H9 (cell line): ENCODE measurements around the gene FANCC. TPM values are rescaled to one million over a fixed set of nuclear protein-coding genes. Genes with fewer than 3 reads are reported as not detected.

Experiments used
- DNase-seq: peaks from one replicate; pipeline ENCODE4 v3.0.0-alpha.2; 2017
- H2AFZ ChIP-seq: one replicate; pipeline ENCODE4 v1.6.1; 2013; ENCODE audit warnings: mild to moderate bottlenecking, low read length, control low read depth, moderate library complexity
- H2AK5ac ChIP-seq: 2 replicates; pipeline ENCODE4 v1.6.1; 2013; ENCODE audit warnings: low read length, control low read depth, mixed read lengths; ENCODE audit not compliant: insufficient read length
- H2BK120ac ChIP-seq: one replicate; pipeline ENCODE4 v1.6.1; 2013; ENCODE audit warnings: low read depth, mild to moderate bottlenecking, low read length, control low read depth, inconsistent platforms; ENCODE audit not compliant: poor library complexity, severe bottlenecking
- H2BK12ac ChIP-seq: 2 replicates; pipeline ENCODE4 v1.6.1; 2013; ENCODE audit warnings: low read length, control low read depth, mixed read lengths, low read depth; ENCODE audit not compliant: insufficient read length
- H2BK15ac ChIP-seq: 2 replicates; pipeline ENCODE4 v1.6.1; 2013; ENCODE audit warnings: low read depth, low read length, control low read depth
- H2BK20ac ChIP-seq: one replicate; pipeline ENCODE4 v1.6.1; 2013; ENCODE audit warnings: low read depth, mild to moderate bottlenecking, low read length, control low read depth, inconsistent platforms; ENCODE audit not compliant: poor library complexity, severe bottlenecking
- H2BK5ac ChIP-seq: 2 replicates; pipeline ENCODE4 v1.6.1; 2013; ENCODE audit warnings: low read length, control low read depth, mixed read lengths; ENCODE audit not compliant: insufficient read length
- H3K14ac ChIP-seq: 2 replicates; pipeline ENCODE4 v1.6.1; 2013; ENCODE audit warnings: low read length, control low read depth; ENCODE audit not compliant: insufficient read depth
- H3K18ac ChIP-seq: 2 replicates; pipeline ENCODE4 v1.6.1; 2013; ENCODE audit warnings: low read depth, mild to moderate bottlenecking, mixed read lengths, low read length, control low read depth; ENCODE audit not compliant: insufficient read length
- H3K23ac ChIP-seq: 2 replicates; pipeline ENCODE4 v1.6.1; 2013; ENCODE audit warnings: low read length, control low read depth, mixed read lengths, low read depth; ENCODE audit not compliant: insufficient read length
- H3K23me2 ChIP-seq: 2 replicates; pipeline ENCODE4 v1.6.1; 2013; ENCODE audit warnings: low read depth, mild to moderate bottlenecking, mixed read lengths, low read length, control low read depth; ENCODE audit not compliant: insufficient read length, poor library complexity, severe bottlenecking
- H3K27ac ChIP-seq: 2 replicates; pipeline ENCODE4 v1.5.1; 2013; ENCODE audit warnings: low read length, control low read depth, mixed read lengths, low read depth; ENCODE audit not compliant: insufficient read length
- H3K27me3 ChIP-seq: 2 replicates; pipeline ENCODE4 v1.6.1; 2013; ENCODE audit warnings: low read length, control low read depth, inconsistent platforms; ENCODE audit not compliant: insufficient read depth
- H3K4ac ChIP-seq: 2 replicates; pipeline ENCODE4 v1.6.1; 2013; ENCODE audit warnings: low read depth, mild to moderate bottlenecking, control low read depth, inconsistent platforms, low read length, moderate library complexity
- H3K4me1 ChIP-seq: 2 replicates; pipeline ENCODE4 v1.6.1; 2013; ENCODE audit warnings: low read length, control low read depth, inconsistent platforms; ENCODE audit not compliant: insufficient read depth
- H3K4me2 ChIP-seq: 2 replicates; pipeline ENCODE4 v1.6.1; 2013; ENCODE audit warnings: low read length, control low read depth, mixed read lengths; ENCODE audit not compliant: insufficient read length, insufficient read depth
- H3K56ac ChIP-seq: 2 replicates; pipeline ENCODE4 v1.6.1; 2013; ENCODE audit warnings: low read depth, mild to moderate bottlenecking, mixed read lengths, low read length, control low read depth; ENCODE audit not compliant: insufficient read length
- H3K79me1 ChIP-seq: 2 replicates; pipeline ENCODE4 v1.6.1; 2013; ENCODE audit warnings: low read depth, mild to moderate bottlenecking, moderate library complexity, low read length, control low read depth, inconsistent platforms; ENCODE audit not compliant: insufficient read depth, poor library complexity, severe bottlenecking
- H3K79me2 ChIP-seq: 2 replicates; pipeline ENCODE4 v1.6.1; 2013; ENCODE audit warnings: low read length, control low read depth, inconsistent platforms; ENCODE audit not compliant: insufficient read depth
- H3K9ac ChIP-seq: 2 replicates; pipeline ENCODE4 v1.6.1; 2013; ENCODE audit warnings: low read length, control low read depth, mixed read lengths; ENCODE audit not compliant: insufficient read length; ENCODE audit errors: extremely low read depth
- H3K9me3 ChIP-seq: one replicate; pipeline ENCODE4 v1.6.1; 2013; ENCODE audit warnings: low read depth, low read length, inconsistent platforms; ENCODE audit not compliant: control insufficient read depth
- H3T11ph ChIP-seq: one replicate; pipeline ENCODE4 v1.6.1; 2013; ENCODE audit warnings: mild to moderate bottlenecking, low read length, control low read depth, inconsistent platforms
- H4K20me1 ChIP-seq: one replicate; pipeline ENCODE4 v1.6.1; 2013; ENCODE audit not compliant: control insufficient read depth, insufficient read length, insufficient read depth
- H4K5ac ChIP-seq: 2 replicates; pipeline ENCODE4 v1.6.1; 2013; ENCODE audit warnings: low read depth, mild to moderate bottlenecking, mixed read lengths, low read length, control low read depth; ENCODE audit not compliant: insufficient read length
- H4K8ac ChIP-seq: replicated peaks from 2 replicates; pipeline ENCODE4 v1.6.1; 2013; ENCODE audit warnings: low read length, control low read depth, mixed read lengths, low read depth; ENCODE audit not compliant: insufficient read length
- H4K91ac ChIP-seq: 2 replicates; pipeline ENCODE4 v1.6.1; 2013; ENCODE audit warnings: low read depth, mild to moderate bottlenecking, moderate library complexity, mixed read lengths, low read length, control low read depth; ENCODE audit not compliant: insufficient read length
- H3K27ac Mint-ChIP-seq, 3 experiments: 2 replicates in 2 of 3; 3 replicates in 1 of 3; pipeline ENCODE4 v1.8.0; 2020 to 2021; ENCODE audit warnings: mixed read lengths in 3 of 3, mild to moderate bottlenecking in 1 of 3, moderate library complexity in 1 of 3
- H3K27me3 Mint-ChIP-seq: 2 replicates; pipeline ENCODE4 v1.8.0; 2021; ENCODE audit warnings: low read depth, mild to moderate bottlenecking, moderate library complexity, mixed read lengths
- H3K36me3 Mint-ChIP-seq, 3 experiments: 2 replicates in 2 of 3; 3 replicates in 1 of 3; pipeline ENCODE4 v1.8.0; 2020 to 2021; ENCODE audit warnings: low read depth in 3 of 3, mixed read lengths in 3 of 3; ENCODE audit not compliant: insufficient read depth in 1 of 3
- H3K4me1 Mint-ChIP-seq, 2 experiments: 2 replicates each; pipeline ENCODE4 v1.8.0; 2020; ENCODE audit warnings: mixed read lengths in 2 of 2
- H3K4me3 Mint-ChIP-seq, 2 experiments: 2 replicates in 1 of 2; 3 replicates in 1 of 2; pipeline ENCODE4 v1.8.0; 2020 to 2021; ENCODE audit warnings: mild to moderate bottlenecking in 2 of 2, mixed read lengths in 2 of 2, moderate library complexity in 1 of 2
- H3K9me3 Mint-ChIP-seq, 2 experiments: 2 replicates in 1 of 2; 3 replicates in 1 of 2; pipeline ENCODE4 v1.8.0; 2020; ENCODE audit warnings: mild to moderate bottlenecking in 2 of 2, mixed read lengths in 2 of 2, moderate library complexity in 1 of 2
- total RNA-seq: library from RNA; stranded (reverse); gene quantifications from 2 replicates; pipeline ENCODE4 v1.2.1, GENCODE V29; 2021
- TF ChIP-seq, protein P1 (sequence below): fragments of 200-600 bp; sonication (generic); conservative IDR thresholded peaks from 3 replicates; pipeline ENCODE4 v1.8.0; 2021; ENCODE audit warnings: antibody characterized with exemption, mild to moderate bottlenecking

FANCC gene
- total RNA-seq, 1 experiment from 2014 or later = 14.6 TPM

DNA sequence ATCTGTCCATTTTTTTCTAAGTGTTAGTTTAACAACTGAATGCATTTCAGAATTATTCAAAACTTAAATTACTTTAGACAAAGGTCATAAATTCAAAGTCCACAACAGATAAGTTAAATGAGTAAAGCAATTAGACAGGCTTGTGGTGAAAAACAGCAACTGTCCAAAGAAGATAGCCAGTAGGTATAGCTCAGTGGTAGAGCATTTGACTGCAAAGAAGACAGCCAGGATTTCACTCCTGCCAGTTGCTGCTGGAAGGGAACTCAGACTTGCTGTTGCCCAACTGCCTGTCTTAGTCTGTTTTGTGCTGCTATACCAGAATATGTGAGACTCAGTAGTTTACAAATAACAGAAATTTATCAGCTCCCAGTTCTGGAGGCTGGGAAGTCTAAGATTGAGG, 10.0 kb downstream of the FANCC start:
- Histone ChIP-seq H4K5ac (no peak overlapping the region), H3K23ac (no peak overlapping the region), H3K4ac (no peak overlapping the region), H3K4me1 (no peaks in the 10 kb centered on the region), H2BK120ac (no peak overlapping the region), H3T11ph (no peak overlapping the region), H2BK12ac (no peak overlapping the region), H4K20me1 (no peaks in the 10 kb centered on the region), H3K79me2 (no peaks in the 10 kb centered on the region; the same call in 1 of the 2 replicates), H4K8ac (no peak overlapping the region), H3K79me1 (no peaks in the 10 kb centered on the region), H3K23me2 (no peaks in the 10 kb centered on the region), H2BK15ac (no peak overlapping the region), H3K56ac (no peak overlapping the region), H4K91ac (no peak overlapping the region), H2AFZ (no peak overlapping the region), H3K9ac (no peak overlapping the region), H3K27me3 (no peaks in the 10 kb centered on the region), H3K9me3 (no peaks in the 10 kb centered on the region), H3K4me2 (no peak overlapping the region), H2BK5ac (no peak overlapping the region), H2AK5ac (no peak overlapping the region), H3K14ac (no peak overlapping the region), H3K18ac (no peak overlapping the region), H2BK20ac (no peak overlapping the region), H3K27ac (no peak overlapping the region)
- Mint-ChIP-seq H3K4me3 (no peak overlapping the region), H3K4me1 (peaks cover 7 to 9% of the 10 kb centered on the region in 2 experiments), H3K27ac (no peak overlapping the region), H3K9me3 (no peaks in the 10 kb centered on the region), H3K27me3 (no peaks in the 10 kb centered on the region), H3K36me3 (no peaks in the 10 kb centered on the region; a peak in 1 of 7 replicates)
- TF ChIP-seq, protein P1, sequence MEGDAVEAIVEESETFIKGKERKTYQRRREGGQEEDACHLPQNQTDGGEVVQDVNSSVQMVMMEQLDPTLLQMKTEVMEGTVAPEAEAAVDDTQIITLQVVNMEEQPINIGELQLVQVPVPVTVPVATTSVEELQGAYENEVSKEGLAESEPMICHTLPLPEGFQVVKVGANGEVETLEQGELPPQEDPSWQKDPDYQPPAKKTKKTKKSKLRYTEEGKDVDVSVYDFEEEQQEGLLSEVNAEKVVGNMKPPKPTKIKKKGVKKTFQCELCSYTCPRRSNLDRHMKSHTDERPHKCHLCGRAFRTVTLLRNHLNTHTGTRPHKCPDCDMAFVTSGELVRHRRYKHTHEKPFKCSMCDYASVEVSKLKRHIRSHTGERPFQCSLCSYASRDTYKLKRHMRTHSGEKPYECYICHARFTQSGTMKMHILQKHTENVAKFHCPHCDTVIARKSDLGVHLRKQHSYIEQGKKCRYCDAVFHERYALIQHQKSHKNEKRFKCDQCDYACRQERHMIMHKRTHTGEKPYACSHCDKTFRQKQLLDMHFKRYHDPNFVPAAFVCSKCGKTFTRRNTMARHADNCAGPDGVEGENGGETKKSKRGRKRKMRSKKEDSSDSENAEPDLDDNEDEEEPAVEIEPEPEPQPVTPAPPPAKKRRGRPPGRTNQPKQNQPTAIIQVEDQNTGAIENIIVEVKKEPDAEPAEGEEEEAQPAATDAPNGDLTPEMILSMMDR = no peak
- DNase-seq = no peak
